Nucleus accumbens (tissue), 56 donors: ENCODE data around the gene AKT1S1.

Experiments
- DNase-seq, 56 donors: peaks; one replicate each; lab custom pipeline; 2025; lab: John Stamatoyannopoulos, UW

The AKT1S1 gene

GRCh38 chr19:49871349-49871985 lies 5.7 kb downstream of the AKT1S1 start:
- no peak for DNase-seq

- peak in 1 of 56 donors; percentile 7 for DNase-seq
These were observed 6.8 kb downstream of the AKT1S1 start for GRCh38 chr19:49870309-49870901.

GRCh38 chr19:49869484-49870308 lies 7.5 kb downstream of the AKT1S1 start:
- peak; percentile 89 to 100 (median 98) for DNase-seq

- peak in 4 of 56 donors; percentile 67 to 97 (median 84) for DNase-seq
These were observed 8.1 kb downstream of the AKT1S1 start for GRCh38 chr19:49869009-49869483.

GRCh38 chr19:49866933-49867782 lies 10.0 kb downstream of the AKT1S1 start, which contains the start of gene PNKP:
Gene PNKP (minus strand): TSS chr19:49867576. CDS start chr19:49867204, 372 bp downstream.
- peak; percentile 64 to 99 (median 92) for DNase-seq

- no peak for DNase-seq
These were observed 12.3 kb downstream of the AKT1S1 start for GRCh38 chr19:49864890-49865289.

- no peak for DNase-seq
These were observed 13.2 kb downstream of the AKT1S1 start for GRCh38 chr19:49863935-49864320.

- DNase-seq, result no peak
These were observed 13.8 kb downstream of the AKT1S1 start for GRCh38 chr19:49863254-49863934.

- no peak for DNase-seq
These were observed 14.5 kb downstream of the AKT1S1 start for GRCh38 chr19:49862391-49863253.

GRCh38 chr19:49861541-49862378 lies 15.4 kb downstream of the AKT1S1 start:
- DNase-seq, result no peak

- DNase-seq, result peak in 11 of 56 donors; percentile 8 to 61 (median 30)
These were observed 16.0 kb downstream of the AKT1S1 start for GRCh38 chr19:49861107-49861506.

- DNase-seq, result no peak
These were observed 16.6 kb downstream of the AKT1S1 start for GRCh38 chr19:49860336-49861102.

- DNase-seq, result no peak
These were observed 17.3 kb downstream of the AKT1S1 start for GRCh38 chr19:49859682-49860335.

- DNase-seq, result peak in 37 of 56 donors; percentile 6 to 69 (median 30)
These were observed 18.8 kb downstream of the AKT1S1 start for GRCh38 chr19:49858088-49858985.

- no peak for DNase-seq
These were observed 19.4 kb downstream of the AKT1S1 start for GRCh38 chr19:49857838-49858087.
